HepG2 (cell line): ENCODE measurements around the gene TSGA10.
"Not testable (repeated sequence)": the region's sequence is repeated elsewhere in the genome, so short reads cannot be mapped to it uniquely, and the experiment has no call there.

ENCODE experiments used
- ADNP ChIP-seq: sonication (generic); formaldehyde crosslinking; IDR thresholded peaks from 2 replicates; pipeline ENCODE4 v1.4.0; 2020; ENCODE audit warnings: missing genetic modification reagents
- CTCF ChIP-seq: sonication (generic); formaldehyde crosslinking; IDR thresholded peaks from 2 replicates; pipeline ENCODE4 v1.5.0; 2020; ENCODE audit warnings: mild to moderate bottlenecking, missing genetic modification reagents, moderate library complexity
- EP300 ChIP-seq, 3 experiments: sonication (generic) in 1 of 3; formaldehyde crosslinking in 1 of 3; IDR thresholded peaks; 2 replicates each; pipeline versions ENCODE4 v1.5.1 to v1.6.1; 2011 to 2020; ENCODE audit warnings: low read depth in 2 of 3, low read length in 2 of 3, borderline replicate concordance in 1 of 3, improper control_type of control experiment in 1 of 3, mild to moderate bottlenecking in 1 of 3, missing genetic modification reagents in 1 of 3, moderate library complexity in 1 of 3
- KAT7 ChIP-seq: IDR thresholded peaks from 2 replicates; pipeline ENCODE4 v1.6.1; 2018; ENCODE audit warnings: borderline replicate concordance, missing compliant biosample characterization
- ZNF142 ChIP-seq: sonication (generic); formaldehyde crosslinking; IDR thresholded peaks from 2 replicates; pipeline ENCODE4 v1.4.0; 2020; ENCODE audit warnings: missing genetic modification reagents
- ZNF496 ChIP-seq: sonication (generic); formaldehyde crosslinking; IDR thresholded peaks from 2 replicates; pipeline ENCODE4 v1.8.1; 2023; ENCODE audit warnings: mild to moderate bottlenecking, moderate library complexity, missing genetic modification reagents; ENCODE audit not compliant: insufficient replicate concordance
- ZNF660 ChIP-seq: sonication (generic); formaldehyde crosslinking; IDR thresholded peaks from 2 replicates; pipeline ENCODE4 v1.5.1; 2020; ENCODE audit warnings: mild to moderate bottlenecking, low read depth, missing genetic modification reagents, borderline replicate concordance

- TF ChIP-seq CTCF; ZNF496; ZNF142 (CRISPR knock-in tag); ZNF660; EP300 (IDR thresholded peaks at IDR 0.05; ENCODE audit: low read depth in 2 of 2, low read length in 2 of 2); EP300 (CRISPR knock-in tag; IDR thresholded peaks at IDR 0.05; ENCODE audit: borderline replicate concordance); KAT7 (CRISPR knock-in tag); ADNP (CRISPR knock-in tag): not testable (repeated sequence)
Observed at GRCh38 chr2:99049187-99049586, 105.6 kb downstream of the TSGA10 start.
